Effector memory CD4-positive, alpha-beta T cell (primary cell): Measurements from ENCODE around the gene ACTL6B.

Source experiments
- DNase-seq, 3 donors: peaks; one replicate each; pipeline ENCODE4 v3.0.0-alpha.2; 2020
- H3K27ac ChIP-seq: 2 replicates; pipeline ENCODE4 v1.7.0; 2013; ENCODE audit warnings: mild to moderate bottlenecking, low read length, moderate library complexity; ENCODE audit not compliant: insufficient read depth, poor library complexity, severe bottlenecking
- H3K27me3 ChIP-seq: replicated peaks from 2 replicates; pipeline ENCODE4 v1.7.0; 2013; ENCODE audit warnings: mild to moderate bottlenecking, low read length; ENCODE audit not compliant: insufficient read depth, control insufficient read depth, poor library complexity, severe bottlenecking
- H3K36me3 ChIP-seq: 2 replicates; pipeline ENCODE4 v1.7.0; 2013; ENCODE audit warnings: mild to moderate bottlenecking, low read length, moderate library complexity; ENCODE audit not compliant: control insufficient read depth, insufficient read depth
- H3K4me1 ChIP-seq: 2 replicates; pipeline ENCODE4 v1.7.0; 2013; ENCODE audit warnings: low read length, mild to moderate bottlenecking; ENCODE audit not compliant: control insufficient read depth, insufficient read depth, poor library complexity, severe bottlenecking
- H3K4me3 ChIP-seq: 2 replicates; pipeline ENCODE4 v1.7.0; 2013; ENCODE audit warnings: low read length, low read depth, mild to moderate bottlenecking; ENCODE audit not compliant: insufficient read depth, poor library complexity, severe bottlenecking
- H3K9me3 ChIP-seq: 2 replicates; pipeline ENCODE4 v1.7.0; 2013; ENCODE audit warnings: mild to moderate bottlenecking, low read length, moderate library complexity; ENCODE audit not compliant: control insufficient read depth

The ACTL6B gene

GRCh38 chr7:100641860-100642533, 14.3 kb downstream of the ACTL6B start:
- no peak overlapping the region for H3K4me3 ChIP-seq
- no peaks in the 10 kb centered on the region for H3K27me3 ChIP-seq
- no peaks in the 10 kb centered on the region for H3K9me3 ChIP-seq
- H3K4me1 ChIP-seq = no peaks in the 10 kb centered on the region
- no peak overlapping the region for H3K27ac ChIP-seq
- no peaks in the 10 kb centered on the region for H3K36me3 ChIP-seq
- DNase-seq = no peak

DNA sequence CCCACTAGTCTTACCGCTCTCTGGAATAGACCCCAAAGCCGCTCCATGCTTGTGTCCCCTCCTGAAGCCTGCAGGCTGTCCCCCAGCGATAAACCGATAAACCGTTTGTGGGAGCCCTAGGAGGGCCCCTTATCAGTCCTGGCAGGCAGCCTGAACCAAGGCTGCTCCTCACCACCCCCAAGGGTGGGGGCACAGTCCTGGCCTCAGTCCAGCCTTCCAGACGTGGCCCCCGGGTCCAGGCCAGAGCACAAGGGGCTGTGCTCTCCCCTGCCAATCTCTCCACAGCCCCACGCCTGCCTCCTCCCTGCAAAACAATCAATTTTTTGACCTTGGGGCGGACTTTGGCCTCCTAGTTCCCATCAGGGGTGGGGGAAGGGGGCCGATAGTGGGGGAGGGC, 14.8 kb downstream of the ACTL6B start, which contains the start of gene TFR2:
TFR2 (minus strand) TSS at position 90 of the 397 bp plus-strand sequence; CDS start at position 47, 43 bp downstream.
- no peaks in the 10 kb centered on the region for H3K27me3 ChIP-seq

DNA sequence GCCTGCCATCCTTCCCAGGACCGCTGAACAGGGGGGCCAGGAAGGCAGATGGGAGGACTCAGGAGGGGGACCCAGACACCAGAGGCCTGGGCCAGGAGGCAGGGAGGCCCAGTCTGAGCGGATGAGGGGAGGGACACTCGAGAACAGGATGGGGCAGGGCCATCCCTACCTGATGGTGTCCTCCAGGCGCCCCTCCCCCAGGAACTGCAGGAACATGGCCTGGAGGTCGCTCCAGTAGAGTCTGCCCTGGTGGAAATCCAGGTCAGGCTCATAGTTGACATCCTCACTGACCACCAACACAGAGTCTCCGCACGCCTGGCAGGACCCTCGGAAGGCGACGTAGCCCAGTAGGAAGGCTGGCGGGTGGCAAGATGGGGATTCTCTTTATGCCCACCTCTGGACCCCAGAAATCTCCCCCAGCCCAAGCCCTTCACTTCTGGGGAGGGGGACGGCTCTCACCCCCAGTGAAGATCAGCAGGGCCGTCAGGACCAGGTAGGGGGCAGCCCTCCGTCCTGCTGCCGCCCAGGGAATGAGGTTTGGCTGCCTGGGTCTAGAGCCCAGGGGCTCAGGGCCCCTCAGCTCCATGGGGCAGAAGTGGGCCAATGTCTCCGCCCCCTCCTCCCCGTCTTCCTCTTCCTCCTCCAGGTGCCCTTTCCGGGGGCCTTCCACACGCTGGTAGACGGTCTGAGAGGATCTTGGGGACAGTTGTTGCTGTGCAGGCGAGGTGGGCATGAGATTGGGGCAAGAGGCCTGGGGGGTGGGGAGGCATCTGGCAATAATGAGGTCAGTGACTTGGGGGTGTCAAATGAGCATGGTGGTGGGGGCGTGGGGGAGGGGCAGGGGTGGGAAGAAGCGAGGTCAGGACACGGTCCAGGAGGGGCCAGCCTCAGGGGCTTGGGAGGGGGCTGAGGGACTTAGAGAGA, 15.5 kb downstream of the ACTL6B start:
- no peak overlapping the region for H3K27ac ChIP-seq
- no peaks in the 10 kb centered on the region for H3K36me3 ChIP-seq

More for the DNA sequence above, 14.8 kb downstream of the ACTL6B start, which contains the start of gene TFR2:
- Histone ChIP-seq H3K27ac (no peak within 1 kb of the TSS), H3K36me3 (no peaks in the 10 kb centered on the region), H3K4me1 (no peaks in the 10 kb centered on the region), H3K9me3 (no peaks in the 10 kb centered on the region), H3K4me3 (no peak within 1 kb of the TSS)
- no peak for DNase-seq

DNA sequence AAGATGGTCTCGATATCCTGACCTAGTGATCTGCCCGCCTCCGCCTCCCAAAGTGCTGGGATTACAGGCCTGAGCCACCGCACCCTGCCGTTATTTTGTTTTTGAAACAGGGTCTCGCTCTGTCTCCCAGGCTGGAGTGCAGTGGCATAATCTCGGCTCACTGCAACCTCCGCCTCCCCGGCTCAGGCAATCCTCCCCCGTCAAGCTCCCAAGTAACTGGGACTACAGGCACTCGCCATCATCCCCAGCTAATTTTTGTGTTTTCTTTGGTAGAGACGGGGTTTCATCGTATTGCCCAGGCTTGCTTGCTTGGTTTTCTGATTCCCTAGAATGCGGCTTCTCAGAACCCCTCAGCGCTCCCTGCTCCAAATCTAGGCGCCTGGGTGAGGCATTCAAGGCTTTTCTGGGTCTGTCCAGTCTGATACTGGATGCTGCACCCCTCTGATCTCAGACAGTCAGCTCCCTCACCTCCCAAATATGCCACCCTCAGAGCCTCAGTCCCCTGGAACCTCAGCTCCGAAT, 16.2 kb downstream of the ACTL6B start:
- H3K27me3 ChIP-seq = no peaks in the 10 kb centered on the region
- no peaks in the 10 kb centered on the region for H3K4me1 ChIP-seq
- DNase-seq = no peak
- H3K36me3 ChIP-seq = no peaks in the 10 kb centered on the region
- H3K9me3 ChIP-seq = no peaks in the 10 kb centered on the region
- H3K4me3 ChIP-seq = no peak overlapping the region
- no peak overlapping the region for H3K27ac ChIP-seq

More for the DNA sequence above, 15.5 kb downstream of the ACTL6B start:
- Histone ChIP-seq H3K4me3 (no peak overlapping the region), H3K9me3 (no peaks in the 10 kb centered on the region), H3K27me3 (no peaks in the 10 kb centered on the region), H3K4me1 (no peaks in the 10 kb centered on the region)
- DNase-seq = no peak

DNA sequence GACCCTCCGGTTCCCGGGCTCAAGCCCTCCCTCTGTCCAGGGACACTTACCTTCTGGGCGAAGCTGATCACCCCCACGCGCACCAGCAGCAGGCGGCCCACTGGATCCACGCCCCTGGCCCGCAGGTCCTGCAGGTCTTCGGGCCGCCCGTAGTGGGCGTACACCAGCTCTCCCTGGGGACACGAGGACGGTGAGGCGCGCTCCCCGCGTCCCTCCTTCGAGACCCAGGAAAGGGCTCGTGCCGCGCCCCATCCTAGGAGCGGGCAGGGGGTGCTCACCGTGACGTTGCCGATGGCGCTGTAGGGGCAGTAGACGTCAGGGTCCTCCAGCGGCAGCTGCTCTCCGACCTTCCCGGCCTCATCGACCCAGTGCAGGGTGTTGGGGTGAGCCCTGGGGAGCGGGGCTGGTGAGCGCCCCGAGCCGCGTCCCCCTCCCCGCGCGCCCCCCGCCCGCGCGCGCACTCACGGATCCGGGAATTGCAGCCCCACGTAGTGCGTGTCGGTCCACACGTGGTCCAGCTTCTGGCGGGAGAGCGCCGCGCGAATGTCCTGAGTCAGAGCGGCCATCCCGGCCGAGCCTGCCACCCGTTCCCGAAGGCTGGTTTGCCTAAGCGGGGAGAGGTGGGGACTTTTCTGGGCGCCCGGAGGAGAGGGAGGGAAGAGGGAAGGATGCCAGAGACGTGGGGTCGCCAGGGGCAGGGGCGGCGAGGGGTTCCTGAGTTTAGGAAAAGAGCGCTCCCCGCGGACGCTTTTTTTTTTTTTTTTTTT, 23.1 kb downstream of the ACTL6B start:
- H3K4me3 ChIP-seq = peak overlapping the region; percentile 78
- no peaks in the 10 kb centered on the region for H3K36me3 ChIP-seq
- no peaks in the 10 kb centered on the region for H3K9me3 ChIP-seq
- peak; percentile 30 to 48 (median 38) for DNase-seq
- no peaks in the 10 kb centered on the region for H3K27me3 ChIP-seq
- peaks cover 9% of the 10 kb centered on the region for H3K4me1 ChIP-seq
- peak overlapping the region; percentile 49 for H3K27ac ChIP-seq

DNA sequence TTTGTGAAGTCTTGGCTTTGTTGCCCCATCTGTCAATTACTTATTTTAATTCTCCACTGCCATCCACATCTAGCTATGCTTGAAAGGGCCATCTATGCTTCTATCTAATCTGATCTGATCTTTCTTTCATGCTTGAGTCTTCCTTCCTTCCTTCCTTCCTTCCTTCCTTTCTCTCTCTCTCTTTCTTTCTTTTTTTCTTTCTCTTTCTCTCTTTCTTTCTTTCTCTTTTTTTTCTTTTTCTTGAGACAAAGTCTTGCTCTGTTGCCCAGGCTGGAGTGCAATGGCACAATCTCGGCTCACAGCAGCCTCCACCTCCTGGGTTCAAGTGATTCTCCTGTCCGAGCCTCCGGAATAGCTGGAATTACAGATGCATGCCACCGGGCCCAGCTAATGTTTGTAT, 26.2 kb downstream of the ACTL6B start:
- DNase-seq = no peak
- H3K4me3 ChIP-seq = no peak overlapping the region
- no peak overlapping the region for H3K27ac ChIP-seq
- peaks cover 23% of the 10 kb centered on the region for H3K4me1 ChIP-seq
- no peaks in the 10 kb centered on the region for H3K27me3 ChIP-seq
- H3K9me3 ChIP-seq = no peaks in the 10 kb centered on the region
- no peaks in the 10 kb centered on the region for H3K36me3 ChIP-seq

GRCh38 chr7:100629117-100629716, 27.0 kb downstream of the ACTL6B start:
- DNase-seq = no peak
- Histone ChIP-seq H3K27ac (no peak overlapping the region), H3K9me3 (no peaks in the 10 kb centered on the region), H3K4me1 (peaks cover 23% of the 10 kb centered on the region), H3K36me3 (no peaks in the 10 kb centered on the region), H3K27me3 (no peaks in the 10 kb centered on the region), H3K4me3 (no peak overlapping the region)

DNA sequence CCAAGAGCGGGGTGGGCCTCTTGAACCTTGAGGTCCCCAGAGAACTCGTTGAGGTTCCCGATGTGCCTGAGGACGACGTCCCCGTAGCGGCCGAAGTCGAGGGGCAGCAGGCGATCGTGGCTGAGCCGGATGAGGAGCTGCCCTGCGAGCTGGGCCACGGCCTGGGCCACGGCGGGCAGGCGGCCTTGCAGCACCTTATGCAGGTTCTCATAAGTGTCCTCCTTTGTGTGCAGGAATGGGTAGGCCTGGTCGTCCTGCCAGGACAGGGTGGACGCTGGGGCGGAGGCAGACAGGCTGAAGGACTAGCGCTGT, 29.1 kb downstream of the ACTL6B start:
- Histone ChIP-seq H3K27me3 (no peaks in the 10 kb centered on the region), H3K9me3 (no peaks in the 10 kb centered on the region), H3K4me1 (peaks cover 14% of the 10 kb centered on the region), H3K27ac (peak overlapping the region; percentile 70), H3K36me3 (no peaks in the 10 kb centered on the region), H3K4me3 (peak overlapping the region; percentile 60)
- no peak for DNase-seq

DNA sequence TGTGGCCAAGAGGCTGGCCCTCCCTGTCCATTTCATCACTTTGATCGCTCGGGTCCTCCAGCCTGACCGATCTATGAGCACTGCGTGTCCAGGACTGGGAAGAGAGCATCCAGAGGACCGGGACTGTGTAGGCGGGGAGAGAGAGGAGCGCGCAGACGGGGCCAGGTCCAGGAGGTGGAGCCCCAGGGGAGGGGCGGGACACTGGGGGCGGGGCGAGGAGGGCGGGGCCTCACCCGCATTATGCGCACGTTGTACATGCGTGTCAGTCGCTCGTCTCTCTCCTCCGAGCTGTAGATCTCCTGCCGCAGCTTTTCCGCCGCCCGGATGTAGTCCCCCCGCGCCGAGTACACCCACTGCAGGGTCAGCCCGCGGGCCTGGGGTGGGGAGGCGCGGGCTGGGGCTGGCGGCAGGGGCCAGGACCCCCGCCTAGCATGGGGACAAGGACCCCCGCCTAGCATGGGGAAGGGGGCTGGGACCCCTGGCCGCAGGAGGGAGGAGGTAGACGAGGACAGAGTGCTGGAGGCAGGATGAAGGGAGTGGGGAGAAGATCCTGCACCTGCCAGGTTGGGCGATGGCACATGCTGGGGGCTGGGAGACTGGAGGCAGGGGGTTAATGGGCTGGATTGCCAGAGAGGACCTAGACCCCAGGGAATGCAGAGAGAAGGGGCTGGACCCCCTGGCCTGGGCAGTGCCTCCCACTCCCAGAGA, 29.6 kb downstream of the ACTL6B start:
- Histone ChIP-seq H3K36me3 (no peaks in the 10 kb centered on the region), H3K27ac (peak overlapping the region; percentile 70), H3K4me3 (peak overlapping the region; percentile 60), H3K4me1 (peaks cover 14% of the 10 kb centered on the region), H3K9me3 (no peaks in the 10 kb centered on the region), H3K27me3 (no peaks in the 10 kb centered on the region)
- peak; percentile 83 to 87 (median 87) for DNase-seq
